Thyroid gland (tissue), 4 donors: Measurements from ENCODE around the gene CHSY1.

Experiments
- POLR2A ChIP-seq, 2 donors: fragments of 450-650 bp; IDR thresholded peaks; one replicate each; pipeline ENCODE4 v1.6.1; 2017; ENCODE audit warnings: antibody characterized with exemption in 2 of 2, mild to moderate bottlenecking in 2 of 2, moderate library complexity in 1 of 2
- TF ChIP-seq, protein P1 (sequence below), 6 experiments: fragments of 200-600 bp in 3 of 6; fragments of 450-650 bp in 3 of 6; sonication (generic) in 3 of 6; IDR thresholded peaks; one replicate each; pipeline ENCODE4 v1.5.1; 2016 to 2019; ENCODE audit warnings: antibody characterized with exemption in 6 of 6, mild to moderate bottlenecking in 2 of 6, inconsistent platforms in 1 of 6, moderate library complexity in 1 of 6

GRCh38 chr15:101207867-101208288 is 44.0 kb downstream of the CHSY1 start:
- TF ChIP-seq, protein P1, sequence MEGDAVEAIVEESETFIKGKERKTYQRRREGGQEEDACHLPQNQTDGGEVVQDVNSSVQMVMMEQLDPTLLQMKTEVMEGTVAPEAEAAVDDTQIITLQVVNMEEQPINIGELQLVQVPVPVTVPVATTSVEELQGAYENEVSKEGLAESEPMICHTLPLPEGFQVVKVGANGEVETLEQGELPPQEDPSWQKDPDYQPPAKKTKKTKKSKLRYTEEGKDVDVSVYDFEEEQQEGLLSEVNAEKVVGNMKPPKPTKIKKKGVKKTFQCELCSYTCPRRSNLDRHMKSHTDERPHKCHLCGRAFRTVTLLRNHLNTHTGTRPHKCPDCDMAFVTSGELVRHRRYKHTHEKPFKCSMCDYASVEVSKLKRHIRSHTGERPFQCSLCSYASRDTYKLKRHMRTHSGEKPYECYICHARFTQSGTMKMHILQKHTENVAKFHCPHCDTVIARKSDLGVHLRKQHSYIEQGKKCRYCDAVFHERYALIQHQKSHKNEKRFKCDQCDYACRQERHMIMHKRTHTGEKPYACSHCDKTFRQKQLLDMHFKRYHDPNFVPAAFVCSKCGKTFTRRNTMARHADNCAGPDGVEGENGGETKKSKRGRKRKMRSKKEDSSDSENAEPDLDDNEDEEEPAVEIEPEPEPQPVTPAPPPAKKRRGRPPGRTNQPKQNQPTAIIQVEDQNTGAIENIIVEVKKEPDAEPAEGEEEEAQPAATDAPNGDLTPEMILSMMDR (IDR thresholded peaks at IDR 0.05), result no peak
- no peak for TF ChIP-seq POLR2A (IDR thresholded peaks at IDR 0.05)
